ENCODE measurements around the gene VIT. TPM values are rescaled to one million over a fixed set of nuclear protein-coding genes. Genes with fewer than 3 reads are reported as not detected.

The VIT gene
- total RNA-seq, 1 donor from 2014 or later, result not detected

GRCh38 chr2:36779462-36779861 is 83.0 kb downstream of the VIT start:
- Histone ChIP-seq H3K36me3 (ENCODE audit: control insufficient read depth, insufficient read depth, low read length) (no peaks in the 10 kb centered on the region), H3K4me3 (ENCODE audit: low read depth, low read length) (no peak overlapping the region), H3K27me3 (ENCODE audit: control insufficient read depth, insufficient read depth, low read length) (peaks cover 5% of the 10 kb centered on the region)
- TF ChIP-seq CTCF (IDR thresholded peaks at IDR 0.05; ENCODE audit: insufficient read depth, low read length, poor library complexity, severe bottlenecking), result no peak
- DNase-seq (ENCODE audit: low read depth), result no peak

GRCh38 chr2:36780231-36780839 is 83.8 kb downstream of the VIT start:
- peak; percentile 75 for TF ChIP-seq CTCF (IDR thresholded peaks at IDR 0.05; ENCODE audit: insufficient read depth, low read length, poor library complexity, severe bottlenecking)
- no peak for DNase-seq (ENCODE audit: low read depth)
- no peaks in the 10 kb centered on the region for H3K36me3 ChIP-seq (ENCODE audit: control insufficient read depth, insufficient read depth, low read length)
- H3K27me3 ChIP-seq (ENCODE audit: control insufficient read depth, insufficient read depth, low read length), result peaks cover 5% of the 10 kb centered on the region
- H3K4me3 ChIP-seq (ENCODE audit: low read depth, low read length), result no peak overlapping the region

DNA sequence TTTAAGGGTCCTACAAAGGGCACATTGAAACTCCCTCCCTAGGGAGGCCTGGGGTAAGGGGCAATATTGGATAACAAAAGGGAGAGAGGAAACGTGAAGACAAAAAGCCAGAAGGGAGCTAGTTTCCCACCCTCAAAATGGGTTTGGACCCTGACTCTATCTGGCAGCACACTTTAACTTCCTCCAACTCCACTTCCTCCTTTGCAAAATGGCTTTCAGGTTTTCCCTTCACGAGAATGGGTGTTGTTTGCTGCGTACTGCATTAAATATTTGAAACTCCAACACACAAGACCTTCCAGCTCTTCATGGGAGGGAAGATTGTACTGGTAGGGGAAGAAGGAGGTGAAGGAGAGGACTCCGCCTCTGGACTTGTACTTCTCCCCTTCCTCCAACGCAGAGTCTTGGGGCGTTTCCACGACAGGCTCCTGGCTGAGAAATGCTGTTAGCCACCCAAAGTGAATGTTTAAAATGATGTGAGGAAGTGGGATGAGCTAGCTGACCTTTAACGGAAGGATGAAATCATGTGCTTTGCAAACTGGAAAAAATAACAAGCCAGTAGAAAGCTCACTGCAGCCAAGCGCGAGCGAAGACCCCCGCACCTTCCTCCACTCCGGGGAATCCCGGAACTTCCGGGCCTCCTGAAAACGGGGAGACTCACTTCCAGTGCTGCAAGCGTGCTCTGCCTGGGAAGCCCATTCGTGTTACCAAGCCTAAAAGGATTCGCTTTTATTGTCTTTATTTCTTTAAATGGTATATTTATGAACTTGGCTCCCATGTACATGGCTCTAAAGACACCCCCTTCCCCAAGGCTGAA is 85.6 kb downstream of the VIT start:
- H3K36me3 ChIP-seq (ENCODE audit: control insufficient read depth, insufficient read depth, low read length), result no peaks in the 10 kb centered on the region
- H3K27me3 ChIP-seq (ENCODE audit: control insufficient read depth, insufficient read depth, low read length), result peaks cover 5% of the 10 kb centered on the region
- TF ChIP-seq CTCF (IDR thresholded peaks at IDR 0.05; ENCODE audit: insufficient read depth, low read length, poor library complexity, severe bottlenecking), result no peak
- DNase-seq (ENCODE audit: low read depth), result no peak
- no peak overlapping the region for H3K4me3 ChIP-seq (ENCODE audit: low read depth, low read length)

DNA sequence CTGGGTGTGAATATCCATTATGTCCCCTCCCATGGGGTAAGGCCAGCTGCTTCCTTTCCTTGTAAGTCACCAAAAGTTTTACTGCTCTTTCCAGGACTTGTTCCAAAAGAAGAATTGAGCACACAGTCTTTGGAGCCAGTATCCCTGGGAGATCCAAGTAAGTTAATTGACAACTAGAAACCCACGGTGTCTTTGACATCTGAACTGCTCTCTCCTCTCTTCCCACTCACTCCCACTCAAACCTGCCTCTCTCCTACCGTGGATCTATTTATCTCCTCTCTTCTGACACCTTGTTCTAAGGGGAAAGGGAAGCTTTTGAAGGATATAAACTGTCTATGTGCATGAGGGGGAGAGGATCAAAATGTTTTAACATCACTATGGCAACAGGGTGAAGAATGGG is 86.7 kb downstream of the VIT start:
- Histone ChIP-seq H3K27me3 (ENCODE audit: control insufficient read depth, insufficient read depth, low read length) (peaks cover 4% of the 10 kb centered on the region), H3K4me3 (ENCODE audit: low read depth, low read length) (no peak overlapping the region), H3K36me3 (ENCODE audit: control insufficient read depth, insufficient read depth, low read length) (no peaks in the 10 kb centered on the region)
- TF ChIP-seq CTCF (IDR thresholded peaks at IDR 0.05; ENCODE audit: insufficient read depth, low read length, poor library complexity, severe bottlenecking), result no peak
- DNase-seq (ENCODE audit: low read depth), result no peak

- Histone ChIP-seq H3K27me3 (ENCODE audit: control insufficient read depth, insufficient read depth, low read length) (no peaks in the 10 kb centered on the region), H3K36me3 (ENCODE audit: control insufficient read depth, insufficient read depth, low read length) (no peaks in the 10 kb centered on the region), H3K4me3 (ENCODE audit: low read depth, low read length) (no peak overlapping the region)
- peak; percentile 91 for TF ChIP-seq CTCF (IDR thresholded peaks at IDR 0.05; ENCODE audit: insufficient read depth, low read length, poor library complexity, severe bottlenecking)
- no peak for DNase-seq (ENCODE audit: low read depth)
Measured at GRCh38 chr2:36785179-36785795, 88.8 kb downstream of the VIT start.

All from kidney epithelial cell (primary cell).